H1 (cell line): Measurements from ENCODE around the gene RPS6KC1. TPM values are rescaled to one million over a fixed set of nuclear protein-coding genes. Genes with fewer than 3 reads are reported as not detected.

Experiments used
- CTCF ChIA-PET: fragments of 300-600 bp; sonication (Branson Sonifier 250); formaldehyde crosslinking; loops from one replicate; lab custom pipeline; 2021; ENCODE audit not compliant: partially characterized antibody; lab: Charles Lee
- POLR2A ChIA-PET: fragments of 300-600 bp; sonication (Branson Sonifier 250); formaldehyde crosslinking; loops from one replicate; lab custom pipeline; 2021; ENCODE audit warnings: inconsistent platforms; ENCODE audit not compliant: partially characterized antibody; lab: Charles Lee
- DNase-seq, 2 experiments: peaks; one replicate each; pipeline versions ENCODE4 v3.0.0 to v3.0.0-alpha.2; 2010 to 2022; ENCODE audit warnings: low spot score in 2 of 2, low read depth in 1 of 2, mixed read lengths in 1 of 2
- FAIRE-seq: peaks from 2 replicates; lab custom pipeline; 2011; peaks lifted over from hg19 to GRCh38; lab: Jason Lieb, UNC
- H2AFZ ChIP-seq: 2 replicates; pipeline ENCODE4 v1.8.1; 2012; ENCODE audit warnings: low read length, inconsistent platforms
- H2AK5ac ChIP-seq: 2 replicates; pipeline ENCODE4 v1.6.1; 2013; ENCODE audit warnings: low read depth, low read length
- H2BK120ac ChIP-seq: replicated peaks from 2 replicates; pipeline ENCODE3; 2013; ENCODE audit warnings: low read depth, low read length, inconsistent platforms
- H2BK12ac ChIP-seq: 2 replicates; pipeline ENCODE4 v1.6.1; 2013; ENCODE audit warnings: low read depth, low read length
- H2BK15ac ChIP-seq: 2 replicates; pipeline ENCODE4 v1.6.1; 2013; ENCODE audit warnings: low read length
- H2BK20ac ChIP-seq: 2 replicates; pipeline ENCODE4 v1.6.1; 2013; ENCODE audit warnings: low read length
- H2BK5ac ChIP-seq: 2 replicates; pipeline ENCODE4 v1.6.1; 2013; ENCODE audit warnings: low read depth, low read length
- H3K14ac ChIP-seq: 2 replicates; pipeline ENCODE4 v1.6.1; 2013; ENCODE audit warnings: inconsistent platforms; ENCODE audit not compliant: insufficient read length
- H3K18ac ChIP-seq: 2 replicates; pipeline ENCODE4 v1.6.1; 2013; ENCODE audit warnings: low read length; ENCODE audit errors: extremely low read depth
- H3K23ac ChIP-seq: 2 replicates; pipeline ENCODE4 v1.6.1; 2013; ENCODE audit warnings: inconsistent platforms; ENCODE audit not compliant: insufficient read length
- H3K23me2 ChIP-seq: 2 replicates; pipeline ENCODE4 v1.6.1; 2013; ENCODE audit warnings: low read depth, low read length
- H3K27ac ChIP-seq: 2 replicates; pipeline ENCODE4 v1.6.1; 2011; ENCODE audit warnings: low read depth, low read length, inconsistent platforms
- H3K27me3 ChIP-seq, 4 experiments: replicated peaks in 1 of 4; 1 replicate in 1 of 4; 2 replicates in 3 of 4; pipeline versions ENCODE4 v1.6.1 to v1.8.1; 2011 to 2013; ENCODE audit warnings: low read length in 3 of 4, mild to moderate bottlenecking in 3 of 4, inconsistent platforms in 2 of 4, mixed read lengths in 2 of 4, moderate library complexity in 1 of 4; ENCODE audit not compliant: control insufficient read depth in 3 of 4, insufficient read depth in 3 of 4; ENCODE audit errors: extremely low read depth in 1 of 4
- H3K36me3 ChIP-seq, 4 experiments: 2 replicates each; pipeline versions ENCODE4 v1.6.1 to v1.8.1; 2011 to 2013; ENCODE audit warnings: mild to moderate bottlenecking in 4 of 4, low read length in 3 of 4, moderate library complexity in 2 of 4, control low read depth in 1 of 4, inconsistent platforms in 1 of 4; ENCODE audit not compliant: insufficient read depth in 4 of 4, control insufficient read depth in 2 of 4
- H3K4ac ChIP-seq: replicated peaks from 2 replicates; pipeline ENCODE3; 2013; ENCODE audit warnings: low read length, low read depth, mixed read lengths, inconsistent platforms; ENCODE audit not compliant: insufficient read length
- H3K4me1 ChIP-seq, 4 experiments: replicated peaks in 1 of 4; 1 replicate in 1 of 4; 2 replicates in 3 of 4; pipeline versions ENCODE4 v1.6.1 to v1.8.1; 2011 to 2013; ENCODE audit warnings: low read length in 3 of 4, inconsistent platforms in 2 of 4, mixed read lengths in 1 of 4; ENCODE audit not compliant: insufficient read depth in 4 of 4, control insufficient read depth in 3 of 4
- H3K4me2 ChIP-seq, 2 experiments: 2 replicates each; pipeline versions ENCODE4 v1.6.1 to v1.8.1; 2011 to 2013; ENCODE audit warnings: low read depth in 2 of 2, low read length in 2 of 2, control low read depth in 1 of 2, inconsistent platforms in 1 of 2, mild to moderate bottlenecking in 1 of 2; ENCODE audit not compliant: insufficient read depth in 1 of 2
- H3K4me3 ChIP-seq, 4 experiments: fragments of 200-600, 300-600 bp in 1 of 4; sonication (generic), shearing (Covaris generic), sonication (Bioruptor Twin) in 1 of 4; 2 replicates each; pipeline versions ENCODE4 v1.5.1 to v1.8.1; 2011 to 2016; ENCODE audit warnings: low read length in 4 of 4, low read depth in 3 of 4, control low read depth in 2 of 4, inconsistent platforms in 2 of 4, mild to moderate bottlenecking in 2 of 4, mixed read lengths in 1 of 4, moderate library complexity in 1 of 4; ENCODE audit not compliant: insufficient read depth in 2 of 4; ENCODE audit errors: extremely low read depth in 1 of 4
- H3K56ac ChIP-seq: replicated peaks from 2 replicates; pipeline ENCODE3; 2013; ENCODE audit warnings: low read depth, mild to moderate bottlenecking, mixed read lengths, low read length, inconsistent platforms; ENCODE audit not compliant: insufficient read length
- H3K79me1 ChIP-seq: 2 replicates; pipeline ENCODE4 v1.6.1; 2013; ENCODE audit warnings: low read depth, low read length, control low read depth
- H3K79me2 ChIP-seq, 2 experiments: 2 replicates each; pipeline versions ENCODE4 v1.6.1 to v1.8.1; 2012 to 2013; ENCODE audit warnings: low read length in 2 of 2, mild to moderate bottlenecking in 2 of 2, inconsistent platforms in 1 of 2; ENCODE audit not compliant: insufficient read depth in 2 of 2, control insufficient read depth in 1 of 2
- H3K9ac ChIP-seq, 4 experiments: replicated peaks in 1 of 4; 1 replicate in 1 of 4; 2 replicates in 3 of 4; pipeline versions ENCODE4 v1.6.1 to v1.8.1; 2011 to 2013; ENCODE audit warnings: low read depth in 3 of 4, low read length in 3 of 4, control low read depth in 2 of 4, mild to moderate bottlenecking in 2 of 4, moderate library complexity in 2 of 4, inconsistent platforms in 1 of 4; ENCODE audit errors: extremely low read depth in 1 of 4
- H3K9me3 ChIP-seq, 2 experiments: 2 replicates each; pipeline versions ENCODE4 v1.6.1 to v1.8.1; 2012 to 2013; ENCODE audit warnings: mild to moderate bottlenecking in 2 of 2, moderate library complexity in 2 of 2, control low read depth in 1 of 2, inconsistent platforms in 1 of 2, low read depth in 1 of 2, low read length in 1 of 2, mixed read lengths in 1 of 2; ENCODE audit not compliant: insufficient read depth in 2 of 2
- H4K20me1 ChIP-seq, 2 experiments: replicated peaks in 1 of 2; 2 replicates each; pipeline versions ENCODE3 to v1.8.1; 2011 to 2013; ENCODE audit warnings: inconsistent platforms in 2 of 2, low read length in 2 of 2, mild to moderate bottlenecking in 1 of 2; ENCODE audit not compliant: insufficient read depth in 2 of 2, control insufficient read depth in 1 of 2
- H4K5ac ChIP-seq: 2 replicates; pipeline ENCODE4 v1.6.1; 2013; ENCODE audit warnings: low read length, low read depth, mixed read lengths, inconsistent platforms; ENCODE audit not compliant: insufficient read length
- H4K8ac ChIP-seq: 2 replicates; pipeline ENCODE4 v1.8.0; 2013; ENCODE audit warnings: mild to moderate bottlenecking, moderate library complexity, low read length, inconsistent platforms; ENCODE audit not compliant: insufficient read depth; ENCODE audit errors: extremely low read depth
- H4K91ac ChIP-seq: replicated peaks from 2 replicates; pipeline ENCODE3; 2013; ENCODE audit warnings: low read length, mixed read lengths, inconsistent platforms; ENCODE audit not compliant: insufficient read length
- CEBPB ChIP-seq: IDR thresholded peaks from 2 replicates; pipeline ENCODE4 v1.6.1; 2012; ENCODE audit warnings: low read depth, low read length
- CHD2 ChIP-seq: IDR thresholded peaks from 2 replicates; pipeline ENCODE4 v1.6.1; 2012; ENCODE audit warnings: low read length, improper control_type of control experiment
- GTF2F1 ChIP-seq: IDR thresholded peaks from 2 replicates; pipeline ENCODE4 v1.6.1; 2012; ENCODE audit warnings: low read depth, low read length, improper control_type of control experiment, borderline replicate concordance
- JUN ChIP-seq: IDR thresholded peaks from 2 replicates; pipeline ENCODE4 v1.6.1; 2011; ENCODE audit warnings: low read depth, mild to moderate bottlenecking, improper control_type of control experiment, low read length
- RNF2 ChIP-seq: fragments of 200-900, 300-1000 bp; sonication (generic); IDR thresholded peaks from 2 replicates; pipeline ENCODE4 v1.7.1; 2016; ENCODE audit warnings: borderline replicate concordance, low read depth, mild to moderate bottlenecking, antibody characterized with exemption, low read length; ENCODE audit not compliant: poor library complexity, severe bottlenecking; ENCODE audit errors: missing control alignments
- SP2 ChIP-seq: IDR thresholded peaks from 2 replicates; pipeline ENCODE4 v1.6.1; 2012; ENCODE audit warnings: mild to moderate bottlenecking, low read length, inconsistent platforms
- USF2 ChIP-seq: IDR thresholded peaks from 2 replicates; pipeline ENCODE4 v1.6.1; 2011; ENCODE audit warnings: low read length, improper control_type of control experiment
- WGBS, 2 experiments: shearing (Covaris generic) in 1 of 2; methylation state at CpG; one replicate each; pipeline versions ENCODE4 v1.1.6 to v1.1.7; 2013 to 2015; ENCODE audit warnings: low lambda C conversion rate in 2 of 2, mixed read lengths in 2 of 2, inconsistent platforms in 1 of 2, low coverage in 1 of 2, missing lambda C conversion rate in 1 of 2; ENCODE audit not compliant: insufficient replicate concordance in 2 of 2, insufficient coverage in 1 of 2, insufficient read length in 1 of 2; ENCODE audit errors: extremely low coverage in 1 of 2, missing lambda C conversion rate in 1 of 2; 5-methylcytosine and 5-hydroxymethylcytosine counted together
- polyA plus RNA-seq, 7 experiments: library from polyadenylated mRNA; depleted of rRNA in 3 of 7; stranded (reverse) in 5 of 7; unstranded in 2 of 7; fragments of >200 nt in 5 of 7; fragments of 200-250 nt in 2 of 7; gene quantifications; 1 replicate in 5 of 7; 2 replicates in 1 of 7; 4 replicates in 1 of 7; pipeline versions ENCODE4 v1.2.1 to v1.2.3, GENCODE V29; 2011 to 2013; ENCODE audit warnings: missing spikeins in 2 of 7, mixed read lengths in 2 of 7
- total RNA-seq: library from RNA; stranded (reverse); fragmentation: NEBNext Ultra II Directional; extraction: Animal tissue kit (Norgen Biotek cat#: 25700); gene quantifications from 2 replicates; pipeline ENCODE4 v1.2.1, GENCODE V29; 2021

Gene RPS6KC1
- total and polyA plus RNA-seq, 2 of the 8 experiments (the other 6 are each of a cell fraction or from before 2014, with no cell fraction given) = 4.9 to 17.6 TPM

- POLR2A ChIA-PET = no interaction called here
- WGBS, 2 experiments = 94% methylated on average over 2 of the region's 2 CpGs; no CpG with 5 or more reads in 1 of the 2 experiments
- H4K8ac ChIP-seq = no peak overlapping the region
These were observed 3.1 kb downstream of the RPS6KC1 start for GRCh38 chr1:213054142-213054541.

More at GRCh38 chr1:213054142-213054541, 3.1 kb downstream of the RPS6KC1 start:
- no peak overlapping the region for H2BK12ac ChIP-seq
- H2AK5ac ChIP-seq = no peak overlapping the region
- TF ChIP-seq JUN (no peak), CEBPB (no peak), RNF2 (no peak), CHD2 (no peak), USF2 (no peak), GTF2F1 (no peak), SP2 (no peak)
- no peaks in the 10 kb centered on the region; a peak in 1 of 7 replicates for H3K27me3 ChIP-seq
- no peak overlapping the region for H3K4ac ChIP-seq
- H3K56ac ChIP-seq = no peak overlapping the region
- no peak overlapping the region for H3K18ac ChIP-seq
- H4K5ac ChIP-seq = no peak overlapping the region
- H3K36me3 ChIP-seq = no peaks in the 10 kb centered on the region
- H3K79me1 ChIP-seq = no peaks in the 10 kb centered on the region; the same call in 1 of the 2 replicates
- no peak overlapping the region for H4K91ac ChIP-seq
- FAIRE-seq (no peak), DNase-seq (no peak)
- no peak overlapping the region for H3K9ac ChIP-seq
- no peaks in the 10 kb centered on the region; the same call in 1 of the 2 replicates for H3K23me2 ChIP-seq
- H2BK5ac ChIP-seq = no peak overlapping the region
- H2BK15ac ChIP-seq = no peak overlapping the region
- no peak overlapping the region for H2AFZ ChIP-seq
- H4K20me1 ChIP-seq = no peaks in the 10 kb centered on the region
- H3K79me2 ChIP-seq = peaks cover 0 to 56% of the 10 kb centered on the region in 2 experiments; a peak in 2 of 4 replicates
- no peaks in the 10 kb centered on the region for H3K9me3 ChIP-seq
- no peak overlapping the region for H3K4me2 ChIP-seq
- H3K27ac ChIP-seq = no peak overlapping the region
- CTCF ChIA-PET = no interaction called here
- no peak overlapping the region for H3K23ac ChIP-seq
- H3K4me1 ChIP-seq = peaks cover 0 to 9% (median 2%) of the 10 kb centered on the region in 4 experiments; a peak in 2 of 7 replicates
- no peak overlapping the region for H2BK20ac ChIP-seq
- no peak overlapping the region for H3K4me3 ChIP-seq
- H2BK120ac ChIP-seq = no peak overlapping the region
- H3K14ac ChIP-seq = no peak overlapping the region
